Tibial nerve (tissue), 4 donors: ENCODE data around the gene NR1D1. TPM values are rescaled to one million over a fixed set of nuclear protein-coding genes. Genes with fewer than 3 reads are reported as not detected.
A peak's percentile ranks its signal among the peaks of the same experiment; 100 is the strongest.
"Not testable (repeated sequence)": the region's sequence is repeated elsewhere in the genome, so short reads cannot be mapped to it uniquely, and the experiment has no call there.

Experiments
- DNase-seq, 2 donors: peaks; one replicate each; pipeline ENCODE4 v3.0.0-alpha.2; 2019; ENCODE audit warnings: low spot score in 2 of 2
- H3K27ac ChIP-seq, 4 donors: fragments of 200-600 bp; sonication (generic) in 3 of 4; one replicate each; pipeline ENCODE4 v1.5.1; 2017 to 2019; ENCODE audit warnings: mild to moderate bottlenecking in 1 of 4
- H3K27me3 ChIP-seq, 2 donors: fragments of 200-600 bp; sonication (generic) in 1 of 2; one replicate each; pipeline versions ENCODE4 v1.5.1 to v1.6.0; 2017 to 2019
- H3K36me3 ChIP-seq, 3 donors: fragments of 200-600 bp; sonication (generic); one replicate each; pipeline ENCODE4 v1.5.1; 2018 to 2019
- H3K4me1 ChIP-seq, 4 donors: fragments of 200-600 bp; sonication (generic) in 3 of 4; one replicate each; pipeline ENCODE4 v1.5.1; 2017 to 2019
- H3K4me3 ChIP-seq, 4 donors: fragments of 200-600 bp; sonication (generic) in 3 of 4; one replicate each; pipeline ENCODE4 v1.5.1; 2017 to 2019; ENCODE audit warnings: mild to moderate bottlenecking in 1 of 4, moderate library complexity in 1 of 4
- H3K9me3 ChIP-seq, 4 donors: fragments of 200-600 bp; sonication (generic) in 3 of 4; one replicate each; pipeline ENCODE4 v1.5.1; 2017 to 2019
- EP300 ChIP-seq, 2 donors: sonication (generic); formaldehyde crosslinking; IDR thresholded peaks; one replicate each; pipeline ENCODE4 v1.6.1; 2017; ENCODE audit warnings: antibody characterized with exemption in 2 of 2, mild to moderate bottlenecking in 1 of 2
- POLR2A ChIP-seq, 2 donors: fragments of 450-650 bp; IDR thresholded peaks; one replicate each; pipeline ENCODE4 v1.6.1; 2017; ENCODE audit warnings: antibody characterized with exemption in 2 of 2, mild to moderate bottlenecking in 2 of 2, moderate library complexity in 2 of 2
- WGBS, 2 donors: methylation state at CpG; one replicate each; pipeline ENCODE4 v1.1.5; 2018; 5-methylcytosine and 5-hydroxymethylcytosine counted together
- total RNA-seq, 4 donors: library from RNA; depleted of rRNA; stranded (reverse); fragments of >200 nt; gene quantifications; one replicate each; pipeline ENCODE4 v1.1.0, GENCODE V29; 2016
- TF ChIP-seq, protein P1 (sequence below), 5 experiments: fragments of 200-600 bp in 3 of 5; fragments of 450-650 bp in 2 of 5; sonication (generic) in 3 of 5; IDR thresholded peaks; one replicate each; pipeline ENCODE4 v1.5.1; 2016 to 2019; ENCODE audit warnings: antibody characterized with exemption in 5 of 5, mild to moderate bottlenecking in 3 of 5, moderate library complexity in 2 of 5

NR1D1 gene
- 10 to 100 TPM; 16.8 to 48.2 (median 21.0) TPM for total RNA-seq

DNA sequence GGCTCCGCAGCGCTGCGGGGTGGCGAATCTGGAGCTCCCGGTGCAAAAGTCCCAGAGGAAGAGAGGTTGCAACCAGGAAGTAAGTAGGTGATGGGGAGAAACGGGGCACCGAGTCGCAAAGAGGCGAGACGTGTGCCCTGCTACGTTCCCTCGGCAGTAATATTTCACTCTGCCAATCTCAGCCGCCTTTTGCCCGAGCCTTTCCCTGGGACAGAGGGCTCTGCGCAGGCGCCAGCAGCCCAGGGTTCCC is at the start of gene NR1D1:
NR1D1 (minus strand) TSS at position 171 of the 250 bp plus-strand sequence. CDS start 495 bp downstream, outside the sequence.
- no peak for DNase-seq
- WGBS, 2 donors: 0 to 1% methylated on average over 16 of the region's 16 CpGs
- Histone ChIP-seq H3K27me3 (no peaks in the 10 kb centered on the region), H3K27ac (peak within 1 kb of the TSS; percentile 89 to 99 (median 98)), H3K36me3 (peaks cover 0 to 21% (median 13%) of the 10 kb centered on the region in 3 donors), H3K4me1 (peaks cover 11 to 80% (median 77%) of the 10 kb centered on the region in 4 donors), H3K9me3 (no peaks in the 10 kb centered on the region), H3K4me3 (peak within 1 kb of the TSS; percentile 72 to 96 (median 86))
- peak in 1 of 2 donors; percentile 99 for TF ChIP-seq EP300 (IDR thresholded peaks at IDR 0.05)
- peak; percentile 66 to 96 for TF ChIP-seq POLR2A (IDR thresholded peaks at IDR 0.05)
- TF ChIP-seq, protein P1, sequence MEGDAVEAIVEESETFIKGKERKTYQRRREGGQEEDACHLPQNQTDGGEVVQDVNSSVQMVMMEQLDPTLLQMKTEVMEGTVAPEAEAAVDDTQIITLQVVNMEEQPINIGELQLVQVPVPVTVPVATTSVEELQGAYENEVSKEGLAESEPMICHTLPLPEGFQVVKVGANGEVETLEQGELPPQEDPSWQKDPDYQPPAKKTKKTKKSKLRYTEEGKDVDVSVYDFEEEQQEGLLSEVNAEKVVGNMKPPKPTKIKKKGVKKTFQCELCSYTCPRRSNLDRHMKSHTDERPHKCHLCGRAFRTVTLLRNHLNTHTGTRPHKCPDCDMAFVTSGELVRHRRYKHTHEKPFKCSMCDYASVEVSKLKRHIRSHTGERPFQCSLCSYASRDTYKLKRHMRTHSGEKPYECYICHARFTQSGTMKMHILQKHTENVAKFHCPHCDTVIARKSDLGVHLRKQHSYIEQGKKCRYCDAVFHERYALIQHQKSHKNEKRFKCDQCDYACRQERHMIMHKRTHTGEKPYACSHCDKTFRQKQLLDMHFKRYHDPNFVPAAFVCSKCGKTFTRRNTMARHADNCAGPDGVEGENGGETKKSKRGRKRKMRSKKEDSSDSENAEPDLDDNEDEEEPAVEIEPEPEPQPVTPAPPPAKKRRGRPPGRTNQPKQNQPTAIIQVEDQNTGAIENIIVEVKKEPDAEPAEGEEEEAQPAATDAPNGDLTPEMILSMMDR (IDR thresholded peaks at IDR 0.05): no peak

DNA sequence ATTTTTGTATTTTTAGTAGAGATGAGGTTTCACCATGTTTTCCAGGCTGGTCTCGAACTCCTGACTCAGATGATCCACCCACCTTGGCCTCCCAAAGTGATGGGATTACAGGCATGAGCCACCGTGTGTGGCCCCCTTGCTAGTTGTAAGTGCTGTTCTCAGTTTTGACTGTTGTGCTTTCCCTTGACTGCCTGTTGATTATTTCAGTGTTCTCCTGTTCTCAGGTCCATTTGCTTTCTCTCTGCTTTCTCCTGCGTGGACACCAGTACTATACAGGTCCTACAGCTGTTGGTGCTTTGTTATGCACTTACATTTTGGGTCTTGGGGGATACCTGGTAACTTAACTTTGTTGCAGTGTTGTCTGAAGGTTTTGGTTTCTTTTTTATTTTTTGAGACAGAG is 48.1 kb upstream of the NR1D1 start:
- Histone ChIP-seq H3K4me1 (peaks cover 0 to 51% (median 0%) of the 10 kb centered on the region in 4 donors), H3K27ac (no peak overlapping the region), H3K27me3 (no peaks in the 10 kb centered on the region)

GRCh38 chr17:40145476-40145875 is 45.1 kb upstream of the NR1D1 start:
- H3K27me3 ChIP-seq: peaks cover 0 to 2% of the 10 kb centered on the region in 2 donors
- WGBS, 2 donors: 90 to 91% methylated on average over 3 of the region's 3 CpGs
- no peak overlapping the region for H3K4me3 ChIP-seq
- H3K27ac ChIP-seq: no peak overlapping the region
- H3K36me3 ChIP-seq: peaks cover 0 to 84% (median 0%) of the 10 kb centered on the region in 3 donors
- DNase-seq: no peak
- H3K4me1 ChIP-seq: peaks cover 0 to 58% (median 9%) of the 10 kb centered on the region in 4 donors
- TF ChIP-seq, protein P1 (IDR thresholded peaks at IDR 0.05): no peak
- TF ChIP-seq EP300 (IDR thresholded peaks at IDR 0.05) (no peak), POLR2A (IDR thresholded peaks at IDR 0.05) (no peak)
- no peaks in the 10 kb centered on the region for H3K9me3 ChIP-seq

More for the DNA sequence above, 48.1 kb upstream of the NR1D1 start:
- H3K4me3 ChIP-seq: no peak overlapping the region
- no peak for DNase-seq
- no peak for TF ChIP-seq EP300 (IDR thresholded peaks at IDR 0.05)
- TF ChIP-seq, protein P1 (IDR thresholded peaks at IDR 0.05): no peak
- TF ChIP-seq POLR2A (IDR thresholded peaks at IDR 0.05): no peak
- H3K9me3 ChIP-seq: no peaks in the 10 kb centered on the region
- peaks cover 0 to 96% (median 0%) of the 10 kb centered on the region in 3 donors for H3K36me3 ChIP-seq
- 77 to 81% methylated on average over 3 of the region's 3 CpGs for WGBS, 2 donors

DNA sequence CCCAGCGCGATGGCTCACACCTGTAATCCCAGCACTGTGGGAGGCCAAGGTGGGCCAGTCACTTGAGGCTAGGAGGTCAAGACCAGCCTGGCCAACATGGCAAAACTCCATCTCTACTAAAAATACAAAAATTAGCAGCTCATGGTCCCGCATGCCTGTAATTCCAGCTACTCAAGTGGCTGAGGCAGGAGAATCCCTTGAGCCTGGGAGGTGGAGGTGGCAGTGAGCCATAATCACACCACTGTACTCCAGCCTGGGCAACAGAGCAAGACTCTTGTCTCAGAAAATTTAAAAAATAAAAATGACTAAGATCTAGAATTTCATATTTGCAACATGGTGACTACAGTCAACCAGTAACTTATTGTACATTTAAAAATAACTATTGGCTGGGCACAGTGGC is 42.8 kb upstream of the NR1D1 start:
- DNase-seq, H3K27ac ChIP-seq, H3K4me3 ChIP-seq, H3K9me3 ChIP-seq, H3K27me3 ChIP-seq: not testable (repeated sequence)
- Histone ChIP-seq H3K4me1 (peaks cover 0 to 61% (median 20%) of the 10 kb centered on the region in 4 donors), H3K36me3 (peaks cover 0 to 62% (median 0%) of the 10 kb centered on the region in 3 donors)
- 87 to 89% methylated on average over 3 of the region's 3 CpGs for WGBS, 2 donors

- Histone ChIP-seq H3K27me3 (peaks cover 0 to 2% of the 10 kb centered on the region in 2 donors), H3K27ac (peak overlapping the region; percentile 98 to 99 (median 99)), H3K9me3 (no peaks in the 10 kb centered on the region), H3K36me3 (peaks cover 0 to 62% (median 0%) of the 10 kb centered on the region in 3 donors), H3K4me1 (peaks cover 0 to 35% (median 20%) of the 10 kb centered on the region in 4 donors), H3K4me3 (peak overlapping the region; percentile 37 to 98 (median 90))
- TF ChIP-seq EP300 (IDR thresholded peaks at IDR 0.05) (no peak), POLR2A (IDR thresholded peaks at IDR 0.05) (no peak)
- TF ChIP-seq, protein P1 (IDR thresholded peaks at IDR 0.05): no peak
- no peak for DNase-seq
- WGBS, 2 donors: 11 to 13% methylated on average over 14 of the region's 14 CpGs
These were observed 39.2 kb upstream of the NR1D1 start for GRCh38 chr17:40139566-40140058.
